ENCODE results near the gene NR1D2.

- TF ChIP-seq BHLHE40 (IDR thresholded peaks at IDR 0.05; ENCODE audit: borderline replicate concordance) = no peak
- no peak for TF ChIP-seq CTBP1 (IDR thresholded peaks at IDR 0.05; ENCODE audit: borderline replicate concordance)
- TF ChIP-seq SP1 (IDR thresholded peaks at IDR 0.05) = no peak
- no peak for TF ChIP-seq ZNF384 (IDR thresholded peaks at IDR 0.05)
- no peak for TF ChIP-seq TARDBP (IDR thresholded peaks at IDR 0.05)
Observed at GRCh38 chr3:23926246-23926645, 18.8 kb upstream of the NR1D2 start.
